GM23338 (cell line): ENCODE results near the gene CACNA2D1.
"Not testable (repeated sequence)": the region's sequence is repeated elsewhere in the genome, so short reads cannot be mapped to it uniquely, and the experiment has no call there.

Experiments used
- CTCF ChIP-seq, 2 experiments: fragments of 200-600 bp in 1 of 2; sonication (generic) in 1 of 2; conservative IDR thresholded peaks; 2 replicates each; pipeline versions ENCODE4 v1.5.1 to v1.6.1; 2016 to 2017; ENCODE audit warnings: antibody characterized with exemption in 2 of 2, low read depth in 2 of 2, mild to moderate bottlenecking in 2 of 2, moderate library complexity in 1 of 2
- ETS1 ChIP-seq: IDR thresholded peaks from 2 replicates; pipeline ENCODE4 v1.6.1; 2016; ENCODE audit warnings: antibody characterized with exemption
- EZH2 ChIP-seq: fragments of 200-600 bp; sonication (generic); IDR thresholded peaks from one replicate; pipeline ENCODE4 v1.8.0; 2017; ENCODE audit warnings: antibody characterized with exemption, mild to moderate bottlenecking, low read depth; ENCODE audit not compliant: unreplicated experiment
- EZH2phosphoT487 ChIP-seq: fragments of 200-600 bp; sonication (generic); IDR thresholded peaks from one replicate; pipeline ENCODE4 v1.8.1; 2018; ENCODE audit warnings: antibody characterized with exemption; ENCODE audit not compliant: unreplicated experiment
- NANOG ChIP-seq: IDR thresholded peaks from 2 replicates; pipeline ENCODE4 v1.6.1; 2016; ENCODE audit warnings: antibody characterized with exemption, borderline replicate concordance
- POLR2AphosphoS5 ChIP-seq: IDR thresholded peaks from 2 replicates; pipeline ENCODE4 v1.6.1; 2016; ENCODE audit warnings: antibody characterized with exemption, low read depth
- REST ChIP-seq: IDR thresholded peaks from one replicate; pipeline ENCODE4 v1.6.1; 2018; ENCODE audit warnings: antibody characterized with exemption; ENCODE audit not compliant: unreplicated experiment
- ZNF331 ChIP-seq: fragments of 250-450 bp; sonication (Bioruptor Pico); IDR thresholded peaks from 2 replicates; pipeline ENCODE4 v1.5.0; 2020; ENCODE audit warnings: low read depth, mild to moderate bottlenecking, moderate library complexity
- ZNF462 ChIP-seq: fragments of 250-450 bp; sonication (Bioruptor Pico); IDR thresholded peaks from 2 replicates; pipeline ENCODE4 v1.5.0; 2020; ENCODE audit warnings: mild to moderate bottlenecking, moderate library complexity

- not testable (repeated sequence) for TF ChIP-seq CTCF (conservative IDR thresholded peaks at IDR 0.05; ENCODE audit: low read depth in 2 of 2); EZH2phosphoT487; REST; POLR2AphosphoS5; ZNF462; NANOG; ETS1; EZH2; ZNF331 (CRISPR knock-in tag)
These were observed 303.0 kb downstream of the CACNA2D1 start for GRCh38 chr7:82140608-82141007.
